Motor neuron (in vitro differentiated cells): ENCODE measurements around the gene DCLK1. TPM values are rescaled to one million over a fixed set of nuclear protein-coding genes. Genes with fewer than 3 reads are reported as not detected.

Source experiments
- ATAC-seq, 8 experiments: fragments of 200-7000 bp; cut with Tn5 transposase; replicated peaks in 6 of 8; 2 replicates each; pipeline ENCODE4 v1.8.0; 2021; ENCODE audit warnings: mild to moderate bottlenecking in 8 of 8, moderate library complexity in 8 of 8
- H3K27ac ChIP-seq, 2 donors: fragments of 250-450 bp; sonication (Bioruptor Pico); 2 replicates each; pipeline ENCODE4 v1.9.0; 2021; ENCODE audit warnings: antibody characterized with exemption in 2 of 2, mild to moderate bottlenecking in 2 of 2, moderate library complexity in 1 of 2
- H3K4me1 ChIP-seq, 2 donors: fragments of 250-450 bp; sonication (Bioruptor Pico); replicated peaks in 1 of 2; 2 replicates each; pipeline ENCODE4 v1.6.1; 2021; ENCODE audit warnings: antibody characterized with exemption in 2 of 2, mild to moderate bottlenecking in 2 of 2, moderate library complexity in 1 of 2
- H3K4me3 ChIP-seq, 5 donors: fragments of 250-450 bp; sonication (Bioruptor Pico); 2 replicates each; pipeline ENCODE4 v1.9.0; 2021; ENCODE audit warnings: antibody characterized with exemption in 5 of 5, mild to moderate bottlenecking in 5 of 5, moderate library complexity in 4 of 5
- WGBS, 10 experiments: fragments of 450-650 bp; shearing (Covaris generic); methylation state at CpG; one replicate each; pipeline ENCODE4 v1.0.0; 2022; 5-methylcytosine and 5-hydroxymethylcytosine counted together
- in situ Hi-C, 9 experiments: fragments of 400-800 bp; cut with MboI; loops; one replicate each; pipeline ENCODE4 v1.15.0; 2021; ENCODE audit warnings: low sequenced_read_pairs in 9 of 9, low pct_unique_long_range_greater_than_20kb in 2 of 9; ENCODE audit not compliant: unreplicated experiment in 9 of 9
- total RNA-seq, 8 experiments: library from RNA; unstranded; fragments of 300-600 nt; gene quantifications; 2 replicates each; pipeline versions ENCODE4 v1.2.3 to v1.2.4, GENCODE V29; 2022

DCLK1 gene
- total RNA-seq, 8 experiments from 2014 or later, result 25.3 to 117 (median 58.2) TPM

- ATAC-seq, result no peak
- H3K4me3 ChIP-seq, result no peak overlapping the region
- WGBS, 10 experiments, result 44 to 100% (median 94%) methylated on average over 4 to 6 of the region's 6 CpGs
- H3K27ac ChIP-seq, result no peak overlapping the region
- peaks cover 2 to 5% of the 10 kb centered on the region in 2 donors for H3K4me1 ChIP-seq
- in situ Hi-C loops, result no loop called here
Measured at GRCh38 chr13:35964011-35964862, 166.9 kb downstream of the DCLK1 start.

GRCh38 chr13:35961461-35962220, 169.5 kb downstream of the DCLK1 start:
- in situ Hi-C loops, result no loop called here
- Histone ChIP-seq H3K4me3 (no peak overlapping the region), H3K27ac (no peak overlapping the region), H3K4me1 (peaks cover 2 to 13% of the 10 kb centered on the region in 2 donors)
- ATAC-seq, result no peak
- 55 to 100% (median 88%) methylated on average over 1 to 5 of the region's 5 CpGs for WGBS, 10 experiments

GRCh38 chr13:35961002-35961401, 170.2 kb downstream of the DCLK1 start:
- Histone ChIP-seq H3K27ac (no peak overlapping the region), H3K4me1 (peaks cover 2 to 13% of the 10 kb centered on the region in 2 donors), H3K4me3 (no peak overlapping the region)
- ATAC-seq, result no peak
- in situ Hi-C loops, result no loop called here

- in situ Hi-C loops, result no loop called here
- H3K27ac ChIP-seq, result no peak overlapping the region
- 50 to 100% (median 75%) methylated on average over 1 to 2 of the region's 2 CpGs; no CpG with 5 or more reads in 1 of the 10 experiments for WGBS, 10 experiments
- no peak overlapping the region for H3K4me3 ChIP-seq
- ATAC-seq, result no peak
- peaks cover 2 to 19% of the 10 kb centered on the region in 2 donors for H3K4me1 ChIP-seq
Measured at GRCh38 chr13:35957996-35958395, 173.2 kb downstream of the DCLK1 start.

GRCh38 chr13:35957241-35957731, 173.9 kb downstream of the DCLK1 start:
- in situ Hi-C loops, result no loop called here
- Histone ChIP-seq H3K4me3 (no peak overlapping the region), H3K27ac (no peak overlapping the region), H3K4me1 (peaks cover 2 to 19% of the 10 kb centered on the region in 2 donors)
- WGBS, 10 experiments, result 0 to 100% (median 82%) methylated on average over 1 of the region's 1 CpG; no CpG with 5 or more reads in 1 of the 10 experiments
- ATAC-seq, result no peak

- Histone ChIP-seq H3K27ac (no peak overlapping the region), H3K4me1 (peaks cover 2 to 19% of the 10 kb centered on the region in 2 donors), H3K4me3 (no peak overlapping the region)
- ATAC-seq, result no peak
- in situ Hi-C loops, result no loop called here
Measured at GRCh38 chr13:35956074-35956473, 175.1 kb downstream of the DCLK1 start.

GRCh38 chr13:35954207-35954560, 177.0 kb downstream of the DCLK1 start:
- no peak for ATAC-seq
- in situ Hi-C loops, result no loop called here
- 8 to 69% (median 52%) methylated on average over 2 to 3 of the region's 3 CpGs; no CpG with 5 or more reads in 1 of the 10 experiments for WGBS, 10 experiments
- Histone ChIP-seq H3K4me1 (peaks cover 18 to 24% of the 10 kb centered on the region in 2 donors), H3K4me3 (no peak overlapping the region), H3K27ac (no peak overlapping the region)

GRCh38 chr13:35953537-35954206, 177.5 kb downstream of the DCLK1 start:
- in situ Hi-C loops, result no loop called here
- Histone ChIP-seq H3K4me3 (peak overlapping the region; percentile 6 to 23 (median 15)), H3K4me1 (peaks cover 18 to 19% of the 10 kb centered on the region in 2 donors), H3K27ac (peak overlapping the region in 1 of 2 donors; percentile 52)
- peak; percentile 98 to 100 (median 99) for ATAC-seq
- 0 to 28% (median 8%) methylated on average over 3 to 12 of the region's 12 CpGs for WGBS, 10 experiments

GRCh38 chr13:35947315-35947714, 183.9 kb downstream of the DCLK1 start:
- Histone ChIP-seq H3K27ac (no peak overlapping the region), H3K4me1 (peaks cover 10 to 17% of the 10 kb centered on the region in 2 donors), H3K4me3 (no peak overlapping the region)
- in situ Hi-C loops, result no loop called here
- no peak for ATAC-seq
- 20 to 100% (median 72%) methylated on average over 1 to 4 of the region's 4 CpGs; no CpG with 5 or more reads in 1 of the 10 experiments for WGBS, 10 experiments

GRCh38 chr13:35945368-35945767, 185.8 kb downstream of the DCLK1 start:
- H3K4me1 ChIP-seq, result peaks cover 8 to 13% of the 10 kb centered on the region in 2 donors
- ATAC-seq, result no peak
- in situ Hi-C loops, result no loop called here
- H3K27ac ChIP-seq, result no peak overlapping the region
- WGBS, 10 experiments, result 22 to 95% (median 77%) methylated on average over 2 to 4 of the region's 4 CpGs
- H3K4me3 ChIP-seq, result no peak overlapping the region

- WGBS, 10 experiments, result 40 to 100% (median 89%) methylated on average over 1 to 9 of the region's 10 CpGs; no CpG with 5 or more reads in 4 of the 10 experiments
- no peak for ATAC-seq
- Histone ChIP-seq H3K4me1 (no peaks in the 10 kb centered on the region), H3K27ac (no peak overlapping the region), H3K4me3 (no peak overlapping the region)
- in situ Hi-C loops, result no loop called here
Measured at GRCh38 chr13:35941374-35941773, 189.8 kb downstream of the DCLK1 start.

- no peaks in the 10 kb centered on the region for H3K4me1 ChIP-seq
- 9 to 100% (median 70%) methylated on average over 1 to 4 of the region's 4 CpGs; no CpG with 5 or more reads in 2 of the 10 experiments for WGBS, 10 experiments
- no peak for ATAC-seq
- no peak overlapping the region for H3K4me3 ChIP-seq
- H3K27ac ChIP-seq, result no peak overlapping the region
- in situ Hi-C loops, result no loop called here
Measured at GRCh38 chr13:35940734-35941133, 190.4 kb downstream of the DCLK1 start.
